ENCODE results near the gene TRPM2. TPM values are rescaled to one million over a fixed set of nuclear protein-coding genes. Genes with fewer than 3 reads are reported as not detected.
A peak's percentile ranks its signal among the peaks of the same experiment; 100 is the strongest.

TRPM2 gene
- total RNA-seq, 1 donor from 2014 or later, result 10.0 TPM

DNA sequence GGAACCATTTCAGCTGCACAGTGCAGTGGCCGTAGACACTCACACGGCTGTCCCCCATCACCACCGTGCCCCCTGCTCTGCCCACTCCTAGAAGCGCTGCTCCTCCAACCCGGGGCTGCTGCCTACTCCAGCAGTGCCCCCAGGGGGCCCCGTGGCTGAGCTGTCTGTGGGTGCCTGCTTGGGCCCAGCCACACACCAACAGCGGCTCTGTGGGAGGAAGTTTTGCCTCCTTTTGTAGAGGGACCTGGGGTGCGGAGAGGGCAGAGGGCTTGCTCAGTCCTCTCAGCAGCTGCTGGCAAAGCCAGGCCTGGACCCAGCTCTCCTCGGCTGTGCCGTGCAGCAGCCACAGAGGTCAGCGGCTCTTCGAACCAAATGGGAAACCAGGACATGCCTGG, 90.5 kb downstream of the TRPM2 start:
- no peak for DNase-seq (ENCODE audit: low spot score)

DNA sequence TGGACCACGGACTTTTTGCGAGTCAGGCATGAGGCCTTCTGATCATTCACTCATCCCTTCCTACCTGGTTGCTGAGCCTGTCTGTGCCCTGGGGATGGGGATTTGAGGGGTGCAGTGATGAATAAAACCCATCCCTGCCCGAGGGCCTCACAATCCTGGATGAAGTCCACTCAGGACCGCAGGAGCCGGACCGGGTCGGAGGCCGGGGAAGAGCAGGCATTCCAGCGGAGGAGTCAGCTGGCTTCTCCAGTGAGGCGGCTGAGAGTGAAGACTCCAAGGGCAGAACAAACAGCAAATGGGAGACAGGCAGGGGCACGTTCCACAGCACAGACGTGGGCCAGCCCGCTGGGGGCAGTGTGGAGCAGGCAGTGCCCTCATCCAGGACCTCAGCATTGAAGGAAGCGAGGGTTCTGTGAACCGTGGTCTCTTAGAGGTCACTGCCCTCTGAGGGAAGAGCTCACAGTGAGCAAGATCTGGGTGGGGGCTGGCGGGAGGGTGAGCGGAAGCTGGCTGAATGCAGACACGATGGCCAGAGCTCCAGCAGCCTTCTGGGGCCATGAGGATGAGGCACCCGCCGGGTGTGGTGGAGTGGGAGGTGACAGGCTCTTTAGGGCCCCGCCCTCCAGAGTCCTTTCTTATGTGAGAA, 91.0 kb downstream of the TRPM2 start:
- no peak for DNase-seq (ENCODE audit: low spot score)

DNA sequence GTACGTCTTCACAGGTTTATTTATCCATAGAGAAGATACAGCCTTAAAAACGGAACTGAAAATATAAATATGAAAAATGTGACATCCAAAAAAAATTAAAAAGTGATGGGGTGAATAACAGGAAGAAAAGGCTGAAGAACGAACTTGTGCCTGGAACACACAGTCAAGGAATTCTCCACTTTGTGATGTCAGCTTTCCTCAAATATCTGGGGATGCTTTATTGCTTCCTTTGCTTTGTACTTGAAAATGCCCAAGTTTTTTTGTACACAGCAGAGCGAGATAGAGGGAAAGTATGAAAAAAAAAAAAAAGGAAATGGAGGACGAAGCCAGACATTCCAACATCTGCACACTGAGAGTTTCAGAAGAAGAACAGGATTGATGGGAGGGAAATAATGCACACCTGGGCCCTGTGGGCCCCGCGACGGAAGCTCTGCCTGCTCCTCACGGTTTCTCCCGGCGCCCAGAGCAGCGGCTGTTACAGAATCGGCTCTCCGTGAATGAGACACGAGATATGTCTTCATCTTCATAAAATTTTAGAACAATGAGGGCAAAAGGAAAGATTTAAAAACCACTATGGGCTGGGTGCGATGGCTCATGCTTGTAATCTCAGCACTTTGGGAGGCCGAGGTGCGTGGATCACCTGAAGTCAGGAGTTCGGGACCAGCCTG, 91.9 kb downstream of the TRPM2 start:
- no peak for DNase-seq (ENCODE audit: low spot score)

DNA sequence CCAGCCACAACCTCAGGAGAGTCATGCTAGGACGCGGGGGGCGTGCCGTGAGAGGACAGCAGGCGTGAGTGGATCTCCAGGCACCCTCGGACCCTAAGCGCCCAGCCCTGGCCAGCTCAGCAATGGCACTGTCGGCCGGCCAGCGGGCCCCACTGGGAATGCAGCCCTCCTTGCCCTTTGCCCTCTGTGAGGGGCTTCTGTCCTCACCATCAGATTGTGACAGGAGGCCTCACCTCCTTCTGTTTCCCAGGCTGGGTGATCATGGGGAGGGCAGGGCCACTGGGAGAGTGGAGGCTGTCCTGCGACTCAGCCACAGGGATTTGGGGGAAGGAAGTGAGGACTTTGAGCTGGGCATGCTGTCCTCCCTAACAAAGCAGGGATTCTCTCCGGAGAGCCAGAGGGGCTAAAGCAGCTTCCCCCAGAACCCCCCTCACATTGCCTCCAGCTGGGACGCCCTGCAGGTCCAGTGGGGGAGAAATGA, 95.3 kb downstream of the TRPM2 start:
- DNase-seq (ENCODE audit: low spot score), result no peak

DNA sequence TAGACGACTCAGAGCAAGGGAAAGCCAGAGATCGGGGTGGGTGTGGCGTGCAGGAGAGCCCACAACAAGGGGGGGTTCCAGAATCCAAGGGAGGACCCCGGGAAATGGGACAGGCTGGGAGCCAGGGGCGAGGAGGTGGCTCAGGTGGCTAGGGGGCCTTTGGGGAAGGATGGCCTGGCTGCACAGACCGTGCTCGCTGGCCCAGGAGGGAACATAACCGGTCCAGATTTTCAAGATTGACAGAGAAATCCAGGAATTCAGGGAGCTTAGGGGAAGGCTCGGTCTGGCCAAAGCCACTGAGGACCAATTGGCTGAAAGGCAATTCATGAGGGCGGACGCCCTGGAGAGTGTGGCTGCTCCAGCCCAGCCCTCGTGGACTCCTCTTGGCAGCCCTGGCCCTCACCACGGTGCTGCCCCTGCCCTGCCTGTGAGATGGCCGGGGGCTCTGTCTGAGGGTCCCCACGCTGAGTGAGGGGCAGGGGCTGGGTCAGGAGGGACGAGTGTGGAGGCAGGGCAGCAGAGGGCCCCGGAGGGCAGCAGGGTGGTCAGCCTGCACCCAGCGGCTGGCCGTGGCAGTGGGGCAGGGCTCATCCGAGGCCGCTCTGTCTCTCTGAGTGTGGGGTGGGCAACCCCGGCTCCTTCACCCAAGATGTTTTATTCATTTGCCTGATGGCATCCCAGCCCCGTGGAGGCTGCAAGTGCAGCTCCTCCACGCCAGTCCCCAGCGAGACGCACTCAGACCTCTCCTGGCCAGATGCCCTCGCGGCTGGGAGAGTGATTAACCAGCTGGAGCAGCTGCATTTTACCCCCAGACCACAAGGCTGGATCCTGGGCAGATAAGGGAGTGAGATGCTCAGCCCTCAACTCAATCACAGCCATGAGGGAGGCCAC, 96.3 kb downstream of the TRPM2 start:
- DNase-seq (ENCODE audit: low spot score), result no peak

DNA sequence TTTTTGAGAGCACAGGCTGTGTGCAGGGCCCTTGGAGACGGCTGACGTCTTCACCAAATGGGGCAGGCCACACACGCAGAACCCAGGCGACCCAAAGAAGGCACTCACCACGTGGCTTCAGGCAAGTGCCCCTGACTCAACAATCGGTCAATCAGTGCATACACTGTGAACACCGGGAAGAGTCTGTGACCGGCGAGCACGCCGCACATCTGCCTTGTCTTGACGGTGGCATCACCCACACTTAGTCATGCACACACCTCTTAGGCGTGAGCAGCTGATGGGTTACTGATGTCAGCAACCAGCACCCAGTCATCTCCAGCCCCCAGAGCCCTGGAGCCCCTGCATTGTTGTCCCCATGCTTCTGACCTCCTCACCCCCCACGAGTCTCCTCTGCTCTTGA, 97.0 kb downstream of the TRPM2 start:
- no peak for DNase-seq (ENCODE audit: low spot score)

DNA sequence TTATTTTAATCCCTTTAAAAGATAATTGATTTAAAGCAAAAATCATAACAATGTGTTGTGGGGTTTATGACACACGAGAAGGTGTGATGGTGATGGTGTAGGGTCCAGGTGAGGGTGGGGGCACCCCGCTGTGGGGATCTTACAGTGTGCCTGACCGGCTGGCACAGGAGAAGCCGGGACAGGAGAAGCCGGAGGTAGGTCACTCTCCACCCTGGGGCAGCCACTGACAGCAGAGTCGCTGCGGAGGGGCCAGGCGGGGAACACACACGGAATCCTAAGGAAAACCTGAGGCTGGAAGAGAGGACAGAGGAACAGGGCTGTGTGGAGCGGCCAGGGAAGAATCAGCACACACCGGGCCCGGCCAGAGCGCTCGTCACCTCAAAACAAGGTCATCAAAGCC, 97.6 kb downstream of the TRPM2 start:
- no peak for DNase-seq (ENCODE audit: low spot score)

DNA sequence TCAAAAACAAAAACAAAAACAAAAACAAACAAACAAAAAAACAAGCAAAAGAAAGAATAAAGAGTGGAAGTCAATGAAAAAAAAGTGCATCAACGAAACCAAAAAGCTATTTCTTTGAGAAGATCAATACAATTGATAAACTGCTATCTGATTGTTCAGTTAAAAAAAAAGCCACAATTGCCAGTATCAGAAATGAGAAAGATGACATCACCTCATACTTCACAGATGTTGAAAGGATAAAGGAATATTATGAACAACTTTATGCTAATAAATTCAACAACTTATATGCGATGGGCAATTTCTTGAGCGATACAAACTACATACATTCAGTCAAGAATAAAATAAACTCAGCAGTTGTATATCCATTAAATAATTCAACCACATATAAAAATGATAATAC, 99.7 kb downstream of the TRPM2 start:
- DNase-seq (ENCODE audit: low spot score), result no peak

DNA sequence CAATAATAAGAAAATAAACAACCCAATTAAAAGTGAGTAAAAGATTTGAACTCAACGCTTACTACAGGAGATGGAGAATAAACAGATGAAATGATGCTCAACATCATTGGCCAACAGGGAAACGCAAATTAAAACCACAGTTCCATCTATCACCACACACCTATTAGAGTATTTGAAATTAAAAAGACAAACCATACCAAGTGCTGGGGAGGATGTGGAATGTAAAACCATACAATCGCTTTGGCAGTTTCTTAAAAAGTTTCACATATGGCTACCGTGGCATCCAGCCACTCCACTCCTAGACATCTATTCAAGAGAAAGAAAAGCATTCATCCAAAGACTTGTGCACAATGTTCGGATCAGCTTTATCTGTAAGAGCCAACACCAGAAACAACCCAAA, 100.6 kb downstream of the TRPM2 start:
- DNase-seq (ENCODE audit: low spot score), result no peak

DNA sequence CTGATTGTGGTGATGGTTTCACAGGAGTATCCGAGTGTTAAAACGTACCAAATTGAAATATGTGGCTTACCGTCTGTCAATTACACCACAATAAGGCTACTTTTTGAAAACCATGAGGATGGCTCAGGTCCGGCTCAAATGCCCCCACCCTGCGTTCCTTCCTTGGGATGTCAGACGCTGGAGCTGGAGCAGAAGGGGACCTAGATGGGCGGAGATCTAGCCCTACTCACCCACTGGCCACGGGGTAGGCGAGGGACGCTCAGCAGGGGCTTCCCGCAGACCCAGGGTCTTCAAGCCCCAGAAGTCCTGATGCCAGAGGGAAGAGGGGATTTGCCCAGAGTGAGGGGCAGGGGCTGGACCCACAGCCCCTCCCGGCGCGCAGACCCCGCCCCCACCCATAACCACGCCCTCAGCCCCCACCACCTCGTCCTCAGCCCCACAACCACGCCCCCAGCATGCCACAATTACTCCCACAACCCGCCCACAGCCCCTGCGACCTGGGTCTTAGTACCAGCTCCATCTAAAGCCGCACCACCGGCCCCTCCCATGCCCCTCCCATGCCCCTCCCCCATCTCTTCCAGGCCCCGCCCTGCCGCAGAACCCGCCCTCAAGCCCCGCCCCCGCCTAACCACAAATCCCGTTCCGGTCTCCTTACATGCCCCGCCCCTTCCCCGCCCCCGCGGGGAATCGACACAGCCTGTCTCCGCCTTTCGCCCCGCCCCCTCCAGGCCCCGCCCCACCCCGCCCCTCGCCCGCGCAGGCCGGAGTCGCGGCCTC, 101.5 kb downstream of the TRPM2 start, which contains the start of gene LRRC3:
Gene LRRC3, plus strand, starts transcription at position 764 of the 777 bp plus-strand sequence. CDS start 1,135 bp downstream, outside the sequence.
- DNase-seq (ENCODE audit: low spot score), result peak; percentile 86

DNA sequence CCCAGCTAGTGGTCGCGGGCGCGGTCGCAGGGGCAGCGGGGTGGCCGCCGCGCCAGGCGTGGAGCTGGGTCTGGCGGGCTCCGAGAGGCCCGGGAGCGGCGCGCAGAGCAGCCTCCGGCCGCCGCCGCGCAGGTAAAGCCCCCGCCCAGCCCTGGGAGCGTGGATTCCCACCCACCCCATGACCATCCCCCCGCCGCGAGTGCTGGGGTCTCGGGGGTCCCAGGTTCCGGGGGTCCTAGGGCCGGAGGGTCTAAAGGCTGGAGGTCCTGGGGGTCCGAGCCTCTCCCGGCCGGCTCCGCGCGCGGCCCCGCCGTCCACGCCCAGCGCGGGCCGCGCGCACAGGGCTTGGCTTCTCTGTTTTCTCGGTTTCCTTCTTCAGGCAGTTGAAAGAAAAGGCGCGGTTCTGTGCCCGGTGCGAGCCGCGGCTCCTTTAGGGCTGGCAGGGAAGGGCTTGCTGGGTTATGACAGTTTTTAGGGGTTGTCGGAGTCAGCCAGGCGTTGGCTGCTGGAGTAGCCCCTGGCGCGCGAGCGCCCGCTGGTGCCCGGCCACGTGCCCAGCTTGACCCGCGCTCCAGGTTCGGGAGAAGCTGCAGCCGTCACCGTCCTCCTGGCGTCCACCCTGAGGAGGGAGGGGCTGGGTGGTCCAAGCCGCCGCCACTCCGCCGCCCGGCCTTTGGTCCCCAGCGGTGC, 102.2 kb downstream of the TRPM2 start:
- DNase-seq (ENCODE audit: low spot score), result no peak

DNA sequence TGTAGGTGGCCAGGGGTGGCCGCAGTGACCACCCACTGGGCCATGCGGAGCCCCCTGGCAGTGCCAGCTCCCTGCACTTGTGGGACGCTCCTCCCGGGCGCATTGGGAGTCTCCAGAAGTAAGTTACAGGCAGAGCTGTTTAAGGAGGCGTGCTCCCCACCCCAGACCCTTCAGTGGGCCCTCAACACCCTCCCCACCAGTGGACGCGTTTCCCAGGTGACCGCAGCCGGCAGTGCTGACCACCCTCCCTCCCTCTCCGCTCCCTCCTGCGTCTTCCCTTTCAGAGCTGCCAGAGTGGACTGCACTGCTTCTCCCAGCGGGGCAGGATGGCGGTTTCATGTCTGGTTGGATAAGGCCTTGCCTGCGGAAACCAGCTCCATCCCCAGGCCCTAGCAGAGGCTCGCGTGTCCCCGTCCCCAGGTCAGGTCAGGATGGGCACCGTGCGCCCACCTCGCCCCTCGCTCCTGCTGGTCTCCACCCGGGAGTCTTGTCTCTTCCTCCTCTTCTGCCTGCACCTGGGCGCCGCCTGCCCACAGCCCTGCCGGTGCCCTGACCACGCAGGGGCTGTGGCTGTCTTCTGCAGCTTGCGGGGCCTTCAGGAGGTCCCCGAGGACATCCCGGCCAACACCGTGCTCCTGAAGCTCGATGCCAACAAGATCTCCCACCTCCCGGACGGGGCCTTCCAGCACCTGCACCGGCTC, 102.9 kb downstream of the TRPM2 start:
- DNase-seq (ENCODE audit: low spot score), result no peak

DNA sequence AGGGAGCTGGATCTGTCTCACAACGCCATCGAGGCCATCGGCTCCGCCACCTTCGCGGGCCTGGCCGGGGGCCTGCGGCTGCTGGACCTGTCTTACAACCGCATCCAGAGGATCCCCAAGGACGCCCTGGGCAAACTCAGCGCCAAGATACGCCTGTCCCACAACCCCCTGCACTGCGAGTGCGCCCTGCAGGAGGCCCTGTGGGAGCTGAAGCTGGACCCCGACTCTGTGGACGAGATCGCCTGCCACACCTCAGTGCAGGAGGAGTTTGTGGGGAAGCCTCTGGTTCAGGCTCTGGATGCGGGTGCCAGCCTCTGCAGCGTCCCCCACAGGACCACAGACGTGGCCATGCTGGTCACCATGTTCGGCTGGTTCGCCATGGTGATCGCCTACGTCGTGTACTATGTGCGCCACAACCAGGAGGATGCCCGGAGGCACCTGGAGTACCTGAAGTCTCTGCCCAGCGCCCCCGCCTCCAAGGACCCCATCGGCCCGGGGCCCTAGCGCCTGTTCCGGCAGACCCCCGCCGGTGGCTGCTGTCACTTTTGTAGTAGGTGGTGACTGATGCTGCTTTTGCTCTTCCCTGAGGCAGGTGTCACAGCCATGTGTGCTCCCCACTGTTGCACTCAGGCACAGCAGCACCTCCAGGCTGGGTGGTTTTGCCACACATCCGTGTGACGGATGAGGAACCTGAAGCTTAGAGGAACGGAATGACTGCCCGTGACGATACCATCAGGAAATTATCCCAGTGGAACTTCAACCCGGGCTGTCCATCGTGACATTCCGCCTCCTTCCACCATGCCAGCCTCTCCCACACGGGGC, 103.7 kb downstream of the TRPM2 start:
- DNase-seq (ENCODE audit: low spot score), result no peak

DNA sequence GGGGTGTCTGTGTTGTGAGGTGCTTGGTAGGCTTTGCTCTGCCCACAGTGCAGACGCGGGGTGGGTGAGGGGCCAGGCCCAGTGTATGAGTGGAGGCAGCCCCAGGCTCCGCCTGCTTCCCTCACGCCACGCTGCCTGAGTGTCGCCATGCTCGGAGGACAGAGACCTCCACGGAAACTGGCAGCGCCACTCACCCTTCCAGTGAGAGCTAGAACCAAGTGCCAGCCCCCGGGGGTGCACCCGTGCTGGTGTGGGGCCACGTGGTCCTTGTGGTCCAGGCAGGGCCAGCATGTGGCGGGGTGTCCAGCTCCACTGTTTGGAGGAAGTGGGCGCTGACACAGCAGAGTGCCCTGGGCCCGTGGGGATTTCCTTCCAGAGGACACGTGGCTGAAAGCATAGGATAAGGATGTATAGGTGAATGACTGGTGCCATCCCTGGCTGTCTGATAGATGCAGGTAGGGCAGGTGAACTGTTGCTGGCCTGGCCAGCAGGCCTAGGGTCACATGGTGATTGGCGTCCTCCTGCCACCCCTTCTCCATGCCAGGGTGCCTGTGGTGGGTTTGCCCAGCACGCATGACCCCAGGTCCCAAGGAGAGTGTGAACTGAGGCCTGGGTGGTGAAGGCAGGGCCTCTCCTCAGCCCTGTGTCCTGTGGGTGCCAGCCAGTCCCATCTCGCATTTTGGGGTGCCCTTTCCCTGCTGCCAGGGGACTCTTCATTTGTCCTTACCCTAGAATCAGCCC, 105.7 kb downstream of the TRPM2 start:
- DNase-seq (ENCODE audit: low spot score), result no peak

DNA sequence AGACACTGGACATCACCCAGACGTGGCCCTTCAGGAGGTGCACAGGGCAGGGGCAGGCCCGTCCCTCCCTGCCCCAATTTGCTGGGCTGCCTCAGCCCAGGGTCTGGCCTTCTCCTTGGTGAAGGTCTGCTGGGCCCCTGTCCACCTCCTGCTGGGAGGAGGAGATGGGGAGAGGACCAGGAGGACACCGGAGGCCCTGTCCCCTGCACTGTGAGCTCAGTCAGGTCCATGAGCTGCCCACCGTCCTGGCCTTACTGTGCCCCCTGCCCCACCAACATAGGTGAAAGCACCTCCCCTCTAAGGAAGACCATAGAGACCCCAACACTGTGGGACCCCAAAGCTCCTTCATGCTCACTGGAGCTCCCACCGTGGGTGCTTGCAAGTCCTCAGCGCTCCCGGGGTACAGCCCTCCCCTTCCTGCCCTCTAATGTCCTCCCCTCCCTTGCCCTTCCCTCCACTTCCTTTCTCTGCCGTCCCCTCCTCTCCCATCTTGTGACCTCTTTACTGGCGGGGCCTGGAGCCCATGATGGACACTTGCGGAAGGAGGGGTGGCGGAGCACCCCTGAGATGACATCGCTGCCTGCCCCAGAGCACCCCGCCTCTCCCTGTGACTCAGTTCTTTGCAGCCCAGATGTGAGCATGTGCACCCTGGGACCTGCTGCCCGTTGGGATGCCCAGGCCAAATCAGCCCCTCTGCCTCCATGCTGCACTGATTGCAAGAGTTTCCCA, 106.5 kb downstream of the TRPM2 start:
- no peak for DNase-seq (ENCODE audit: low spot score)

DNA sequence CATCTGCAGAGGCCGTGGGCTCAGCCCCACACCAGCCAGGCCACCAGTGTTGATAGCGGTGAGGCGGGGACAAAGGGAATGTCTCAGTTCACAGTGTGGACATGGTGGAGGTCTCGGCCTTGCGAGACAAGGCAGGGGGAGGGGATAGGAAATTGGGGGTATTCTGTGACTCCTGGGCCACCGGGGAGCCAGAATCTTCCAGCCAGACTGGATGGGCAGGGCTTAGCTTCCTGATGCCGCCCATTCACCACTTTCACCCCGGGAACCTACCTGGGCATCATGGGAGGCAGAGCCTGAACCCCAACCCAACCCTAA, 107.0 kb downstream of the TRPM2 start:
- no peak for DNase-seq (ENCODE audit: low spot score)

DNA sequence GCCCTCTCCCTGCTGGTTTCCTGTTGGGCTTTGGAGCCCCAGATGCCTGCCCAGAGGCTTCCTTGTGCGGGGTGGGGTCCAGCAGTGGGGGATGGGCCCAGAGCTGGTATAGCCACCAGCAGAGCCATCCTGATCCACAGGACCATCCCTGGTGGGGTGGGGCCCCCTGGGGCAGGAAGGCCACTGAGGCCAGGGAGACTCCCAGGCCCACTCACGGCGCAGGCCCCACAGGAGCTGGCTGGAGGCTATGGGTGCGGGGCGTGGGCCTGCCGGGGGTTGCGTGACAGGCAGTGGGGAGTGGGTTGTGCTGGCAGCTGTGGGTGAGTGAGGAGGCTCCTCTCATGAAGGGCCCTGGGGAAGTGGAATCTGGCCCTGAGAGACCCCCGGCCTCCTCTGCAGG, 107.6 kb downstream of the TRPM2 start:
- DNase-seq (ENCODE audit: low spot score), result no peak

DNA sequence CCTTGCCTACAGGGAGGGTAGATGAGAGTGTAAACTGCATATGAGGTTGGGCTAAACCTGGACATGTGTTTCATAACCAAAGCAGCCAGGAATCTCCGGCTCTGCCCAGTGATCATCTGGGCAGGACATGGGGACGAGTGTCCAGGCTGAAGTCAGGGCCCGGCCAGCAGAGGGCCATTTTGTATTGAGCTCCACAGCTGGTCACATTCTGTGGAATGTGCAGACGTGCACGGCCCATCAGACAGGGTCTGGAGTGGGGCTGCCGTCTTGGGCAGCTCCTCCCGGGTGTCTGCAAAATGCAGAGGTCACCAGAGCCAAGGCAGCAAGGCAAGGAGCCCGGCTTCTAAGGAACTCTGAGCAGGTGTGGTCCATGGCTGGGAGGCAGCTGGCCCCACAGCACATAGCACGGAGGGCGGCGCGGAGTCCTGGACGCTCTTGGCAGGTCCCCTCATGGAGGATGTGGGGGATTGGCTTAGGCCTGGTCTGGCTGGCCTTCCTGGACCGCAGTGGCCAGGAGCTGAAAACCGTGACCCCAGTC, 108.1 kb downstream of the TRPM2 start:
- DNase-seq (ENCODE audit: low spot score), result no peak

All from ureter (tissue), 1 donor.